ENCODE data around the gene GLT1D1.

GLT1D1 gene

GRCh38 chr12:129028844-129029243, 175.6 kb downstream of the GLT1D1 start:
- FAIRE-seq (no peak), DNase-seq (ENCODE audit: insufficient read length, low spot score) (no peak)
- TF ChIP-seq POLR2A (IDR thresholded peaks at IDR 0.05; ENCODE audit: low read depth, low read length): no peak
